Measurements from ENCODE around the gene MADD.

MADD gene

GRCh38 chr11:47264119-47264518 is 5.8 kb upstream of the MADD start:
- TF ChIP-seq CTCF (conservative IDR thresholded peaks at IDR 0.05; ENCODE audit: control insufficient read depth, insufficient read depth, low read depth, low read length), result no peak
- H3K4me3 ChIP-seq (ENCODE audit: control insufficient read depth, low read depth, low read length), result no peak overlapping the region
- no peak for DNase-seq (ENCODE audit: low read depth)

- H3K4me3 ChIP-seq (ENCODE audit: control insufficient read depth, low read depth, low read length), result no peak overlapping the region
- DNase-seq (ENCODE audit: low read depth), result no peak
- no peak for TF ChIP-seq CTCF (conservative IDR thresholded peaks at IDR 0.05; ENCODE audit: control insufficient read depth, insufficient read depth, low read depth, low read length)
Measured at GRCh38 chr11:47264521-47264920, 5.4 kb upstream of the MADD start.

- DNase-seq (ENCODE audit: low read depth), result no peak
- H3K4me3 ChIP-seq (ENCODE audit: control insufficient read depth, low read depth, low read length), result no peak overlapping the region
- TF ChIP-seq CTCF (conservative IDR thresholded peaks at IDR 0.05; ENCODE audit: control insufficient read depth, insufficient read depth, low read depth, low read length), result no peak
Measured at GRCh38 chr11:47267876-47268275, 2.1 kb upstream of the MADD start.

GRCh38 chr11:47268448-47269001 is 1.4 kb upstream of the MADD start:
- H3K4me3 ChIP-seq (ENCODE audit: control insufficient read depth, low read depth, low read length), result no peak overlapping the region
- TF ChIP-seq CTCF (conservative IDR thresholded peaks at IDR 0.05; ENCODE audit: control insufficient read depth, insufficient read depth, low read depth, low read length), result no peak
- no peak for DNase-seq (ENCODE audit: low read depth)

- H3K4me3 ChIP-seq (ENCODE audit: control insufficient read depth, low read depth, low read length), result peak overlapping the region; percentile 71
- TF ChIP-seq CTCF (conservative IDR thresholded peaks at IDR 0.05; ENCODE audit: control insufficient read depth, insufficient read depth, low read depth, low read length), result no peak
- peak; percentile 78 for DNase-seq (ENCODE audit: low read depth)
Measured at GRCh38 chr11:47269002-47269828, 718 bp upstream of the MADD start.

- H3K4me3 ChIP-seq (ENCODE audit: control insufficient read depth, low read depth, low read length), result peak overlapping the region; percentile 71
- TF ChIP-seq CTCF (conservative IDR thresholded peaks at IDR 0.05; ENCODE audit: control insufficient read depth, insufficient read depth, low read depth, low read length), result peak; percentile 20
- peak; percentile 74 for DNase-seq (ENCODE audit: low read depth)
Measured at GRCh38 chr11:47270331-47271271, 668 bp downstream of the MADD start.
